Hematopoietic multipotent progenitor cell (in vitro differentiated cells): ENCODE results near the gene VPS13D. TPM values are rescaled to one million over a fixed set of nuclear protein-coding genes. Genes with fewer than 3 reads are reported as not detected.
"Not testable (repeated sequence)": the region's sequence is repeated elsewhere in the genome, so short reads cannot be mapped to it uniquely, and the experiment has no call there.

Experiments
- DNase-seq, 3 donors: peaks; one replicate each; pipeline ENCODE4 v3.0.0-alpha.2; 2011 to 2015; ENCODE audit warnings: low read depth in 2 of 3, low spot score in 2 of 3
- total RNA-seq: library from RNA; depleted of rRNA; stranded (reverse); fragments of >200 nt; gene quantifications from one replicate; pipeline ENCODE4 v1.2.3, GENCODE V29; 2012

Gene VPS13D
- total RNA-seq, 1 donor = 22.4 TPM

DNA sequence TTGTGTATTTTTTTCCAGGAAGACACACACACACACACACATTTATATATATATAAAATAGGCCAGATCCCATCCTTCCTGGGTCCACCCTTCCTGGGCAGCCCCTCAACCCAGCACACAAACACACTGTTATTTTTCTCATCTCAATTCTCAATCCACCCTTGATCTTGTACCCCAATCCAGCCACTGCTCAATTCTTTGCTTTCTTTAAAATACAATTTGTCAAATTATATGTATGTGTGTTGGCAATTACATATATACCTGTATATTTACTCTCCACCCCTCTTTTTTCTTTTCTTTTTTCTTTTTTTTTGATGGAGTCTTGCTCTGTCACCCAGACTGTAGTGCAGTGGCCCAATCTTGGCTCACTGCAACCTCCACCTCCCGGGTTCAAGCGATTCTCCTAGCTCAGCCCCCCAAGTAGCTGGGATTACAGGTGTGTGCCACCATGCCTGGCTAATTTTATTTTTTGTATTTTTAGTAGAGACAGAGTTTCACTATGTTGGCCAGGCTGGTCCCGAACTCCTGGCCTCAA lies 299.9 kb downstream of the VPS13D start:
- DNase-seq = no peak

DNA sequence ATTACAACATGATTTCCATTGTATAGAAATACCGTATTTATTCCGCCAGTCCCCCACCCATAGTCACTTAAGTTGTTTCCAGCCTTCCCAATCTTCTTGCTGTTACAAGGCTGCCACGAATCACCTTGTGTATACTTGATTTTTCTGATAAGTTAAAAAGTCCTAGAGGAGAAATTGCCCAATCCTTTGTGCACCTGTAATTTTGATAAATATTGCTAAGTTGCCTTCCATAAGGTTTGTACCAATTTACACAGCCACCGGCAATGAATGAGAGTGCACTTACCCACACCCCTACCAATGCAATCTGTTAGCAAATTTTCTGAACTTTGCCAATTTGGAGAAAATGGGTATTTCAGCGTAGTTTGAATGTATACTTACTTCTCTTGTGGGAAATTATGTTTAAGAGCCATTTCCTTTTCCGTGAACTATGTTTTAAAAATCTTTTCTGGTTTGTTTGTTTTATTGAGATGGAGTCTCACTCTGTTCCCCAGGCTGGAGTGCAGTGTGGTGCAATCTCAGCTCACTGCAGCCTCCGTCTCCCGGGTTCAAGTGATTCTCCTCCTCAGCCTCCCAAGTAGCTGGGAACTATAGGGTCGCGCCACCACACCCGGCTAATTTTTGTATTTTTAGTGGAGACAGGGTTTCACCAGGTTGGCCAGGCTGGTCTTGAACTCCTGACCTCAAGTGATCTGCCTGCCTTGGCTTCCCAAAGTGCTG lies 300.8 kb downstream of the VPS13D start:
- DNase-seq = no peak

DNA sequence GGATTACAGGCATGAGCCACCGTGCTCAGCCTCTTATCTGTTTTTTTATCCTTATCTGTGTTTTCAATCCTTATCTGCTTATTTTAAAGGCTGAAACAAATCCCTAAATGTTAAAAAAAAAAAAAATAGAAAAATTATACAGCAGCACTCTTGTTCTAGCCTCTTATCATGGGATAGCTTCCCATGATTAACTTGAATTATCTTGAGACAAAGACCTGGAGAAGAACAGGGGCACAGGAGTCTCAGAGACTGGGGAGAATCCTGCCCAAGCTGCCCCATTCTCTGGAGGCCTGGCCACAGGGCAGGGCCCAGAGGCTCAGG lies 301.3 kb downstream of the VPS13D start:
- no peak for DNase-seq

DNA sequence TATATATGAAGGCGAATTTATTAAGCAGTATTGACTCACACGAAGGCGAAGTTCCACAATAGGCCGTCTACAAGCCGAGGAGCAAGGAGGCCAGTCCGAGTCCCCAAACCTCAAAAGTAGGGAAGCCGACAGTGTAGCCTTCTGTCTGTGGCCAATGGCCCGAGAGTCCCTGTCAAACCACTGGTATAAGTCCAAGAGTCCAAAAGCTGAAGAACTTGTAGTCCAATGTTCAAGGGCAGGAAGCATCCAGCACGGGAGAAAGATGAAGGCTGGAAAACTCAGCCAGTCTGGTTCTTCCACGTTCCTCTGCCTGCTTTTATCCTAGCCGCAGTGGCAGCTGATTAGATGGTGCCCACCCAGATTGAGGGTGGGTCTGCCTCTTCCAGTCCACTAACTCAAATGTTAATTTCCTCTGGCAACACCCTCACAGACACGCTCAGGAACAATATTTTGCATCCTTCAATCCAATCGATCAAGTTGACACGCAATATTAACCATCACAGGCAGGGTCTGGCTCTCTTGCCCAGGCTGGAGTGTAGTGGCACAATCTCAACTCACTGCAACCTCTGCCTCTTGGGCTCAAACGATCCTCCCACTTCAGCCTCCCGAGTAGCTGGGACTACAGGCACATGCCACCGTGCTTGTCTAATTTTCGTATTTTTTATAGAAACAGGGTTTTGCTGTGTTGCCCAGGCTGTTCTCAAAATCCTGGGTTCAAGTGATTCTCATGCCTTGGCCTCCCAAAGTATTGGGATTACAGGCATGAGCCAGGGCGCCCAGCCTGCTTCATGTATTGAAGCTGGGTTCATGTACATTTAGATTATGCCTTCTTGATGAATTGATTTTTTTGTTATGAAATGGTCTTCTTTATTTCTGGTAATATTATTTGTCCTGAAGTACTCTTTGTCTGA lies 302.8 kb downstream of the VPS13D start:
- DNase-seq = no peak

- no peak for DNase-seq
These were observed 306.3 kb downstream of the VPS13D start for GRCh38 chr1:12536023-12536639.

DNA sequence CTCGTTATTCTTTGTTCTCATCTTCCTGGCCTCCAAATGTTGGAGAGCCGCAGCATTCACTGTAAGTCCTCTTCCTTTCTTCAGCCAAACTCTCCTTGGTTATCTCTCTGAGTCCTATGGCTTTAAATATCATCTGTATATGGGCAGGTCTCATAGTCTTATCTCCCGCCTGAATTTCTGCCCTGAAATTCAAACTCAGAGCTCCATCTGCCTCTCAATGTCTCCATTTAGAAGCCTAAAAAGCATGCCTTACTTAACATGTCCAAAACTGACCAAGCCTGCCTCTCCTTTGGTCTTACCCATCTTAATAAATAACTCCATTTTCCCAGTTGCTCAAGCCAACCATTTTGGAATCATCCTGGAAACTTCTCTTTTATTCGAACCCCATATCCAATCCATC lies 307.5 kb downstream of the VPS13D start:
- DNase-seq = no peak

DNA sequence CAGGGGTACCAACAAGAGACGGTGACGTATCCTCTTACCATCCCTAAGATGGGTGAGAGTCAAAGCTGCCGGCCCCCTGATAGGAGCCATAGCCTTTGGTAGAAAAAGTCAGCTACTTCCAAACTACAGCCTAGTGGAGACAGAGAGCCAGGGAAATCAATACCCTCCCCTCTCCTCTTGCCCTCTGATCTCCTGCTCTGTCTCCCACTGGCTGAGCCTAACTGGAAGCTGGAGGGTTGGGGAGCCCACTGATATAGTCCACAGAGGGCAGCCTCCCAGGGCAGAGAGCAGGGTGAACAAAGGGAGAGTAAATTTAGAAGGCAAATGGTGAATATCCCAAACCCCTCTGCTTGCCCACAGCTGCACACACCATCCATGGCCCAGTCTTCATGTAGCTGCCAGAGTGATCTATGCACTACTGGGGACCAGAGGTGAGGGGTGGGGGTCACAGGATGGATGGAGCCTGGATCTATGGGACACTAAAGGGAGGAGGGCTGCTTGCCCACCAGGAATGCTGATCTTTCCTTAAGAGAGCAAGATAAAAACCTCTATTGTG lies 308.2 kb downstream of the VPS13D start:
- no peak for DNase-seq

DNA sequence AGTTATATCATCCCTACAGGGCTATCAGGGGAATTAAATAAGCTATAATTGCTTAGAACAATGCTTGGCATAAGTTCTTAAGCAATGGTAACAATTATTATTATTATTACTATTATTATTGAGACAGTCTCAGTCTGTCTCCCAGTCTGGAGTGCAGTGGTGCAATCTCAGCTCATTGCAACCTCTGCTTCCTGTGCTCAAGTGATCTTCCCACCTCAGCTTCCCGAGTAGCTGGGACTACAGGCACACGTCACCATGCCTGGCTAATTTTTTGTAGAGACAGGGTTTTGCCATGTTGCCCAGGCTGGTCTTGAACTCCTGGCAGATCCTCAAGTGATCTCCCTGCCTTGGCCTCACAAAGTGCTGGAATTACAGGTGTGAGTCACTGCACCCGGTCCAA lies 308.7 kb downstream of the VPS13D start:
- not testable (repeated sequence) for DNase-seq

GRCh38 chr1:12539320-12539704 lies 309.5 kb downstream of the VPS13D start:
- DNase-seq = no peak

- no peak for DNase-seq
These were observed 310.1 kb downstream of the VPS13D start for GRCh38 chr1:12539705-12540579.

DNA sequence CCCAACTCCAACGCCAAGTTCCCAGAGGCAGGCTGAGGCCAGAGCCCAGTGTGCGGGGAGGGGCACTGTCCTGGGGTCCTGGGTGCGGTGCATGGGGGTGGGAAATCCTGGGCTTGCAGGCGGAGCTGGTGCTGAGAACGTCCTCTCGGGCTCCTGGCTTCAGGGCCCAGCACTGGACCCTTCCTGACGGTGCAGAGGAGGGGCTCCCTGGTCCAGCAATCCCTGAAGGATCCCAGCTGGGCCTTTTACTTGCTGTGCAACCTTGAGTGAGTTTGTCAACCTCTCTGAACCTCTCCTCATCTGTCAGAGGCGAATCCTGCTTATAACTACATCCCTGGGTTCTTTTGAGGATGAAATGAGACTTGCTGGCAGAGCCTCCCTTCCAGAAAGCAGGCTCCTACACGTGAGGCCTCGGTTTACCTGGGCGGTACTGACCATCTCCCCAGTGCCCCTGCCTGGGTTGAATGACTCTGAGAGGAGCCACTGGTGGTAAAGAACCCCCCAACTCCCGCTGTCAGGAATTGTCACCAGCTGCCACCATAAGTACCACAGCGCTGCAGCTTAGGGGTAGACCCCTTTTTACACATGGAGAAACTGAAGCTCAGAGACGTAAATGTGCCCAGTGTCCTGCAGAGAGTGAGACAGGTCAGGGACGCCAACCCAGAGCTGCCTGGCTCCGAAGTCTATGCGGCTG lies 310.9 kb downstream of the VPS13D start:
- DNase-seq = no peak

DNA sequence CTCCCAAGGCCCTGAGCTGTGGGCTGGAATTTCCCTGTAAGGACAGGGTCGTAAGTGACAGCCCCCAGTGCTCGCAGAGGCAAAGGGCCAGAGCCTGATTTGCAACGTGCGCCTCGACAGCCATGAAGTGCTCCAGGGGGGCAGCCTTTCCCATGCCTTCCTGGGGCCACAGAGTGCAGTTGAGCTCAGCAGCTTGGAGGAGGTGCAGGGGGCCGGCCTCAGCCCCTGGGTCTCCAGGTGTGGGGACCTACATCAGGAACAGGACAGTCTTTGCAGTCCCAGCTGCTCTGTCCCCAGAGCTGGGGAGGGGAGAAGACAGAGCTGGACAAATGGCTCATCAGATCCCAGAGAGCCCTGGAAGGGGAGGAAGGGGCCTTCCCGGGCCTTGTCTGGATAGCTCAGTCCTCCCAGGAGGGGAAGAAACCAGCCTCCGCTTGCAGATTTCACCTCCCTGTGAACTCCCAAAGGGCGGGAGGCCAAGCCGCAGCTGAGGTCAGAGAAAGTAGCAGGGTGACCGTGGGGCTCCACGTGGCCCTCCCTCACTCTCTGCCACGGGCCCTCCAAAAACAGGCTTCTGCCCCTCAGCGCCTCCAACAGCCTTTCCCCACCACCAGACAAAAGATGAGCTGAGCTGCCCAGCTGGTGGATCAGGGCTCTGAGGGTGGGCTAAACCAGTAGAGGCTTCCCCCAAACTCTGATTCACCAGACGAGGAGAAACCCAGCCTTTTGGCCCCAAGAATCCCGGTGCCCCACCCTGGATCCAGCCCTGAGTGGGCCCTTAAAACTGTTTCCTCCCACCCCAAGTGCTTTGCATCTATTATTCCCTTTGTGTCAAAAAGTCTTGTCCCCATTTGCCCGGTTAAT lies 311.7 kb downstream of the VPS13D start:
- DNase-seq = no peak

- DNase-seq = no peak
These were observed 312.3 kb downstream of the VPS13D start for GRCh38 chr1:12542138-12542465.

DNA sequence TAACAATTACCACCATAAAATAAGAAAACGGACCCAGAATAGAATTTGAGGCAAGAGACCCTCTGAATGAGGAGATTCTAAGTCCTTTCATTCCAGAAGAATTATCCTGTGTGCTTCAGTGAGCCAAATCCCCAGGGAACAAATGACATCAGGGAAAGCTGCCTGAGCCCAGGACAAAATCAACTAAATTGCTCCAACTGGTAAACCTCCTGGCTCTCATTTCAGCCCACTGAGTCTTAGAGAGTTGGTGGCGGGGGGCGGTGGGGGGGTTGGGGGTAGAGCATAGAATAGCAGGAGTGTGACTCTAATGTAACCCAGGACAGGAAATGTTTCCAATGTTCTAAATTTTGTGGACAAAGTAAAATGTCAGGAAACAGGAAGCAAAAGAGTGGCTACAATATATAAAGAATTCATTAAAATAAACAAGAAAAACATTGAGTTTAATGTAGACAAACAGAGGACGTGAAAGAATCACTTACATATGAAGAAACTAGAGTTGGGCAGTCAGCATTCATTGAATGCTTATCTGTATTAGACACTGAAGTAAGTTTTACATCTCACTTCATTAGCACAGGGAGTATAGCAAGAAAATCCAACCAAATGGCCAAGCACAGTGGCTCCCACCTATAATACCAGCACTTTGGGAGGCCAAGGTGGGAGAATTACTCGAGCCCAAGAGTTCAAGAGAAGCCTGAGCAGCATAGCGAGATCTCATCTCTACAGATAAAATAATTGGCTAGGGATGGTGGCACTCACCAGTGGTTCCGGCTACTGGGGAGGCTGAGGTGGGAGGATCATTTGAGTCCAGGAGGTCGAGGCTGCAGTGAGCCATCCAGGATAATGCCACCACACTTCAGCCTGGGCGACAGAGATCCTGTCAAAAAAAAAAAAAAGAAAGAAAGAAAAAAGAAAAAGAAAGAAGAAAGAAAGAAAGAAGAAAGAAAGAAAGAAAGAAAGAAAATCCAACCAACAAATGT lies 313.1 kb downstream of the VPS13D start:
- no peak for DNase-seq

- no peak for DNase-seq
These were observed 313.9 kb downstream of the VPS13D start for GRCh38 chr1:12543740-12544154.

GRCh38 chr1:12544357-12544756 lies 314.5 kb downstream of the VPS13D start:
- DNase-seq = no peak

DNA sequence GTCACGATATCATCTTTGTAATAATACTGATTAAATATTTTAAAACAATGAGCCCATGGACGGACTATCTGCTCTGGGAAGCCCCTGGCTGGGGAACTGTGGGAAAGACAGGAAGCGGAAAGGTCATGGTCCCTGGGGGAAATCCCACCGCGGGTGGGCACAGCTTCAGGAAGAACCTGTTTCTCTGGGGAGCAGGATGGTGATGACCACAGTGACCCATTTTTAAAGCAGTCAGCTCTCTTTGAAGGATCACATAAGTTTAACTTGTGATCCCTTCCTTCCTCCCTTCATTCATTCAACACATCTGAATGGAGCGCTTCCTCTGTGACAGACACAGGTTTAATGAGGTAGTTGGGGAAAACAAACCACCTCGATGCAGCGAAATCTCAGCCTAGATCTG lies 315.2 kb downstream of the VPS13D start:
- no peak for DNase-seq
